Loucy (cell line): ENCODE measurements around the gene ZFR2.

ENCODE experiments used
- CTCF ChIP-seq: fragments of 200-600 bp; sonication (generic); conservative IDR thresholded peaks from 2 replicates; pipeline ENCODE4 v1.5.1; 2014; ENCODE audit warnings: mild to moderate bottlenecking, antibody characterized with exemption, low read length
- EZH2phosphoT487 ChIP-seq: fragments of 200-600 bp; IDR thresholded peaks from 2 replicates; pipeline ENCODE4 v1.6.1; 2018; ENCODE audit warnings: antibody characterized with exemption, mild to moderate bottlenecking, moderate library complexity, borderline replicate concordance

- TF ChIP-seq CTCF: no peak
- no peak for TF ChIP-seq EZH2phosphoT487
Observed at GRCh38 chr19:3819989-3820388, 48.8 kb downstream of the ZFR2 start.
